ENCODE data around the gene AIPL1.

- TF ChIP-seq OSR1 (CRISPR knock-in tag; IDR thresholded peaks at IDR 0.05) (no peak), RARB (CRISPR knock-in tag; IDR thresholded peaks at IDR 0.05) (no peak), ZFP30 (CRISPR knock-in tag; IDR thresholded peaks at IDR 0.05) (no peak), TCF4 (CRISPR knock-in tag; IDR thresholded peaks at IDR 0.05; ENCODE audit: borderline replicate concordance) (peak; percentile 32; the same call in 1 of the 2 replicates), ESRRG (CRISPR knock-in tag; IDR thresholded peaks at IDR 0.05) (no peak), PPARA (CRISPR knock-in tag; IDR thresholded peaks at IDR 0.05; ENCODE audit: borderline replicate concordance) (no peak), ZC3H10 (CRISPR knock-in tag; IDR thresholded peaks at IDR 0.05) (no peak)
These were observed 32.7 kb downstream of the AIPL1 start for GRCh38 chr17:6402258-6402657.
